AG10803 (cell line): ENCODE results near the gene VILL.

Source experiments
- DNase-seq: peaks from one replicate; pipeline ENCODE4 v3.0.0; 2010; ENCODE audit warnings: low read depth
- H3K4me3 ChIP-seq: 2 replicates; pipeline ENCODE4 v1.5.1; 2011; ENCODE audit warnings: mild to moderate bottlenecking, low read length, control low read depth
- CTCF ChIP-seq: conservative IDR thresholded peaks from 2 replicates; pipeline ENCODE4 v1.5.1; 2011; ENCODE audit warnings: mild to moderate bottlenecking, low read length, control low read depth, inconsistent platforms

VILL gene

GRCh38 chr3:38004415-38005075 lies 14.0 kb downstream of the VILL start:
- TF ChIP-seq CTCF: peak; percentile 80
- DNase-seq: peak; percentile 62
- no peak overlapping the region for H3K4me3 ChIP-seq

GRCh38 chr3:38005076-38006020 lies 14.8 kb downstream of the VILL start:
- H3K4me3 ChIP-seq: no peak overlapping the region
- DNase-seq: peak; percentile 22
- TF ChIP-seq CTCF: no peak

- no peak overlapping the region for H3K4me3 ChIP-seq
- no peak for TF ChIP-seq CTCF
- DNase-seq: no peak
Observed at GRCh38 chr3:38006031-38006430, 15.4 kb downstream of the VILL start.

GRCh38 chr3:38006445-38006995 lies 15.9 kb downstream of the VILL start:
- no peak for DNase-seq
- no peak for TF ChIP-seq CTCF

GRCh38 chr3:38007754-38008090 lies 17.1 kb downstream of the VILL start:
- no peak overlapping the region for H3K4me3 ChIP-seq
- TF ChIP-seq CTCF: no peak
- no peak for DNase-seq

More at GRCh38 chr3:38006445-38006995, 15.9 kb downstream of the VILL start:
- H3K4me3 ChIP-seq: no peak overlapping the region

GRCh38 chr3:38008191-38008701 lies 17.7 kb downstream of the VILL start:
- TF ChIP-seq CTCF: no peak
- no peak for DNase-seq
- H3K4me3 ChIP-seq: no peak overlapping the region
